GM21526 (cell line): Measurements from ENCODE around the gene HPSE.

Experiments
- ATAC-seq: cut with Tn5 transposase; IDR thresholded peaks from one replicate; pipeline ENCODE4 v1.9.1; 2021; ENCODE audit warnings: moderate library complexity; ENCODE audit not compliant: unreplicated experiment, low FRiP score

HPSE gene

GRCh38 chr4:83252782-83253405 is 81.8 kb downstream of the HPSE start:
- no peak for ATAC-seq

- ATAC-seq, result no peak
Measured at GRCh38 chr4:83251447-83251830, 83.2 kb downstream of the HPSE start.

- ATAC-seq, result no peak
Measured at GRCh38 chr4:83250687-83251446, 83.8 kb downstream of the HPSE start.

GRCh38 chr4:83248486-83248885 is 86.2 kb downstream of the HPSE start:
- no peak for ATAC-seq

GRCh38 chr4:83247415-83248357 is 87.0 kb downstream of the HPSE start:
- ATAC-seq, result no peak
